Thoracic aorta (tissue), 2 donors: ENCODE results near the gene CD177. TPM values are rescaled to one million over a fixed set of nuclear protein-coding genes. Genes with fewer than 3 reads are reported as not detected.

Experiments
- ATAC-seq: fragments of 150-250 bp; one replicate; pipeline ENCODE4 v1.8.0; 2017; ENCODE audit warnings: low read depth; ENCODE audit not compliant: insufficient number of reproducible peaks, low FRiP score
- DNase-seq: peaks from one replicate; pipeline ENCODE4 v3.0.0-alpha.2; 2020; ENCODE audit warnings: low spot score
- H3K27ac ChIP-seq, 2 donors: fragments of 200-600 bp; sonication (generic); 1 replicate in 1 of 2; 2 replicates in 1 of 2; pipeline ENCODE4 v1.5.1; 2016; ENCODE audit warnings: mild to moderate bottlenecking in 2 of 2, moderate library complexity in 2 of 2
- H3K27me3 ChIP-seq: fragments of 200-600 bp; sonication (generic); replicated peaks from 2 replicates; pipeline ENCODE4 v1.6.0; 2016; ENCODE audit warnings: mild to moderate bottlenecking; ENCODE audit not compliant: insufficient read depth
- H3K36me3 ChIP-seq: fragments of 200-600 bp; sonication (generic); one replicate; pipeline ENCODE4 v1.5.1; 2016
- H3K4me1 ChIP-seq, 2 donors: fragments of 200-600 bp; sonication (generic); 1 replicate in 1 of 2; 2 replicates in 1 of 2; pipeline versions ENCODE4 v1.5.1 to v1.6.0; 2016; ENCODE audit warnings: low read depth in 2 of 2, mild to moderate bottlenecking in 1 of 2; ENCODE audit not compliant: control insufficient read depth in 1 of 2
- H3K4me3 ChIP-seq: fragments of 200-600 bp; sonication (generic); 2 replicates; pipeline ENCODE4 v1.5.1; 2016; ENCODE audit warnings: mild to moderate bottlenecking
- H3K9me3 ChIP-seq: fragments of 200-600 bp; sonication (generic); 2 replicates; pipeline ENCODE4 v1.5.1; 2016
- CTCF ChIP-seq: fragments of 200-600 bp; sonication (generic); IDR thresholded peaks from one replicate; pipeline ENCODE4 v1.5.1; 2019; ENCODE audit warnings: antibody characterized with exemption
- total RNA-seq, 2 donors: library from RNA; depleted of rRNA; stranded (reverse); fragments of >200 nt; gene quantifications; one replicate each; pipeline versions ENCODE4 v1.1.0 to v1.2.3, GENCODE V29; 2016

Gene CD177
- total RNA-seq, 2 donors from 2014 or later: 3.5 TPM; not detected in 1

GRCh38 chr19:43406297-43406696 lies 52.8 kb downstream of the CD177 start:
- Histone ChIP-seq H3K4me1 (no peaks in the 10 kb centered on the region), H3K4me3 (no peak overlapping the region), H3K27ac (no peak overlapping the region), H3K9me3 (no peaks in the 10 kb centered on the region), H3K36me3 (no peaks in the 10 kb centered on the region), H3K27me3 (no peaks in the 10 kb centered on the region)
- DNase-seq (no peak), ATAC-seq (no peak)
- TF ChIP-seq CTCF: no peak

- no peak for DNase-seq
- H3K4me3 ChIP-seq: no peak overlapping the region
- H3K9me3 ChIP-seq: no peaks in the 10 kb centered on the region
- H3K36me3 ChIP-seq: no peaks in the 10 kb centered on the region
- ATAC-seq: no peak
- no peak overlapping the region for H3K27ac ChIP-seq
- H3K4me1 ChIP-seq: no peaks in the 10 kb centered on the region
- TF ChIP-seq CTCF: no peak
- H3K27me3 ChIP-seq: no peaks in the 10 kb centered on the region
Observed at GRCh38 chr19:43407416-43408005, 54.0 kb downstream of the CD177 start.

- no peak for DNase-seq
- no peak for ATAC-seq
- no peaks in the 10 kb centered on the region for H3K27me3 ChIP-seq
- no peaks in the 10 kb centered on the region for H3K36me3 ChIP-seq
- H3K4me1 ChIP-seq: no peaks in the 10 kb centered on the region
- TF ChIP-seq CTCF: no peak
- no peak overlapping the region for H3K4me3 ChIP-seq
- H3K27ac ChIP-seq: no peak overlapping the region
- no peaks in the 10 kb centered on the region for H3K9me3 ChIP-seq
Observed at GRCh38 chr19:43408043-43408442, 54.6 kb downstream of the CD177 start.

GRCh38 chr19:43409415-43409814 lies 55.9 kb downstream of the CD177 start:
- Histone ChIP-seq H3K4me1 (no peaks in the 10 kb centered on the region), H3K27ac (no peak overlapping the region), H3K9me3 (no peaks in the 10 kb centered on the region), H3K4me3 (no peak overlapping the region), H3K27me3 (no peaks in the 10 kb centered on the region), H3K36me3 (no peaks in the 10 kb centered on the region)
- no peak for DNase-seq
- no peak for ATAC-seq
- TF ChIP-seq CTCF: no peak

GRCh38 chr19:43412441-43412840 lies 59.0 kb downstream of the CD177 start:
- Histone ChIP-seq H3K9me3 (no peaks in the 10 kb centered on the region), H3K4me1 (no peaks in the 10 kb centered on the region), H3K36me3 (no peaks in the 10 kb centered on the region), H3K27ac (no peak overlapping the region), H3K27me3 (no peaks in the 10 kb centered on the region), H3K4me3 (no peak overlapping the region)
- no peak for TF ChIP-seq CTCF
- ATAC-seq (no peak), DNase-seq (no peak)

Other genes starting within 250 kb of the CD177 start
- gene PSG5, start 167.2 kb upstream of the CD177 start, total RNA-seq: not detected
- gene PSG4, start 148.0 kb upstream of the CD177 start, total RNA-seq: not detected
- not detected for gene PSG9, start 84.2 kb upstream of the CD177 start, total RNA-seq
- gene TEX101, start 61.2 kb downstream of the CD177 start, total RNA-seq: not detected
- under 1 TPM in 1 of 2 donors, not detected in 1; 0.41 TPM for gene LYPD3, start 111.9 kb downstream of the CD177 start, total RNA-seq
- gene PHLDB3, start 151.1 kb downstream of the CD177 start, total RNA-seq: 10 to 100 TPM; 10.0 to 14.7 TPM
- gene ETHE1, start 173.5 kb downstream of the CD177 start, total RNA-seq: 10 to 100 TPM; 42.0 to 45.9 TPM
- 1 to 10 TPM in 1 of 2 donors, not detected in 1; 1.6 TPM for gene ZNF575, start 179.5 kb downstream of the CD177 start, total RNA-seq
- 10 to 100 TPM; 24.3 to 30.2 TPM for gene XRCC1, start 221.8 kb downstream of the CD177 start, total RNA-seq
- 10 to 100 TPM in 1 of 2 donors, 1 to 10 TPM in 1; 6.6 to 11.9 TPM for gene PINLYP, start 222.1 kb downstream of the CD177 start, total RNA-seq
- 10 to 100 TPM; 24.4 to 37.2 TPM for gene IRGQ, start 242.4 kb downstream of the CD177 start, total RNA-seq
- 10 to 100 TPM in 1 of 2 donors, 1 to 10 TPM in 1; 4.6 to 20.2 TPM for gene ZNF576, start 242.9 kb downstream of the CD177 start, total RNA-seq